Measurements from ENCODE around the gene POC1A.
"Not testable (repeated sequence)": the region's sequence is repeated elsewhere in the genome, so short reads cannot be mapped to it uniquely, and the experiment has no call there.

POC1A gene

GRCh38 chr3:52184690-52185089 lies 30.5 kb upstream of the POC1A start:
- DNase-seq (ENCODE audit: low read depth in 3 of 3, low spot score in 1 of 3) = no peak

- DNase-seq (ENCODE audit: low read depth in 3 of 3, low spot score in 1 of 3) = no peak
Observed at GRCh38 chr3:52183786-52184445, 29.7 kb upstream of the POC1A start.

- no peak for DNase-seq (ENCODE audit: low read depth in 3 of 3, low spot score in 1 of 3)
Observed at GRCh38 chr3:52182691-52183090, 28.5 kb upstream of the POC1A start.

- DNase-seq (ENCODE audit: low read depth in 3 of 3, low spot score in 1 of 3) = no peak
Observed at GRCh38 chr3:52182196-52182595, 28.0 kb upstream of the POC1A start.

GRCh38 chr3:52181543-52181942 lies 27.3 kb upstream of the POC1A start:
- no peak for DNase-seq (ENCODE audit: low read depth in 3 of 3, low spot score in 1 of 3)

- DNase-seq (ENCODE audit: low read depth in 3 of 3, low spot score in 1 of 3) = no peak
Observed at GRCh38 chr3:52178537-52178936, 24.3 kb upstream of the POC1A start.

- not testable (repeated sequence) for DNase-seq (ENCODE audit: low read depth in 3 of 3, low spot score in 1 of 3)
Observed at GRCh38 chr3:52178126-52178525, 23.9 kb upstream of the POC1A start.

GRCh38 chr3:52177701-52178042 lies 23.4 kb upstream of the POC1A start:
- DNase-seq (ENCODE audit: low read depth in 3 of 3, low spot score in 1 of 3) = no peak

GRCh38 chr3:52176951-52177700 lies 22.9 kb upstream of the POC1A start:
- no peak for DNase-seq (ENCODE audit: low read depth in 3 of 3, low spot score in 1 of 3)

GRCh38 chr3:52176180-52176752 lies 22.0 kb upstream of the POC1A start:
- DNase-seq (ENCODE audit: low read depth in 3 of 3, low spot score in 1 of 3) = no peak

GRCh38 chr3:52175416-52176179 lies 21.4 kb upstream of the POC1A start:
- DNase-seq (ENCODE audit: low read depth in 3 of 3, low spot score in 1 of 3) = no peak

GRCh38 chr3:52174896-52175295 lies 20.7 kb upstream of the POC1A start:
- no peak for DNase-seq (ENCODE audit: low read depth in 3 of 3, low spot score in 1 of 3)

GRCh38 chr3:52173101-52173500 lies 18.9 kb upstream of the POC1A start:
- no peak for DNase-seq (ENCODE audit: low read depth in 3 of 3, low spot score in 1 of 3)

- no peak for DNase-seq (ENCODE audit: low read depth in 3 of 3, low spot score in 1 of 3)
Observed at GRCh38 chr3:52172262-52172757, 18.1 kb upstream of the POC1A start.

- DNase-seq (ENCODE audit: low read depth in 3 of 3, low spot score in 1 of 3) = no peak
Observed at GRCh38 chr3:52171514-52172261, 17.5 kb upstream of the POC1A start.

GRCh38 chr3:52170217-52170616 lies 16.0 kb upstream of the POC1A start:
- DNase-seq (ENCODE audit: low read depth in 3 of 3, low spot score in 1 of 3) = not testable (repeated sequence)

GRCh38 chr3:52167240-52167639 lies 13.0 kb upstream of the POC1A start:
- DNase-seq (ENCODE audit: low read depth in 3 of 3, low spot score in 1 of 3) = no peak

- DNase-seq (ENCODE audit: low read depth in 3 of 3, low spot score in 1 of 3) = no peak
Observed at GRCh38 chr3:52162250-52162872, 8.1 kb upstream of the POC1A start.

- DNase-seq (ENCODE audit: low read depth in 3 of 3, low spot score in 1 of 3) = no peak
Observed at GRCh38 chr3:52159503-52159902, 5.3 kb upstream of the POC1A start.

GRCh38 chr3:52155912-52156311 lies 1.7 kb upstream of the POC1A start:
- no peak for DNase-seq (ENCODE audit: low read depth in 3 of 3, low spot score in 1 of 3)

Measured in stimulated activated CD4-positive, alpha-beta T cell treated with anti-CD3 and anti-CD28 coated beads, TNF-alpha, amount 100 ng/mL, for 1 hour (primary cell).